Endothelial cell (in vitro differentiated cells): Measurements from ENCODE around the gene ATAD1. TPM values are rescaled to one million over a fixed set of nuclear protein-coding genes. Genes with fewer than 3 reads are reported as not detected.
A peak's percentile ranks its signal among the peaks of the same experiment; 100 is the strongest.

Source experiments
- DNase-seq: peaks from one replicate; pipeline ENCODE4 v3.0.0; 2021; ENCODE audit warnings: low spot score
- H3K27ac Mint-ChIP-seq: one replicate; pipeline ENCODE4 v1.8.0; 2021; ENCODE audit warnings: mixed read lengths, inconsistent platforms; ENCODE audit not compliant: unreplicated experiment
- H3K27me3 Mint-ChIP-seq: one replicate; pipeline ENCODE4 v1.8.0; 2021; ENCODE audit warnings: mild to moderate bottlenecking, moderate library complexity, mixed read lengths, inconsistent platforms; ENCODE audit not compliant: unreplicated experiment
- H3K36me3 Mint-ChIP-seq: one replicate; pipeline ENCODE4 v1.8.0; 2021; ENCODE audit warnings: mild to moderate bottlenecking, low read depth, mixed read lengths, inconsistent platforms; ENCODE audit not compliant: unreplicated experiment
- H3K4me1 Mint-ChIP-seq: one replicate; pipeline ENCODE4 v1.8.0; 2021; ENCODE audit warnings: mild to moderate bottlenecking, mixed read lengths, inconsistent platforms; ENCODE audit not compliant: unreplicated experiment
- H3K4me3 Mint-ChIP-seq: one replicate; pipeline ENCODE4 v1.8.0; 2021; ENCODE audit warnings: mild to moderate bottlenecking, mixed read lengths, inconsistent platforms; ENCODE audit not compliant: unreplicated experiment
- H3K9me3 Mint-ChIP-seq: one replicate; pipeline ENCODE4 v1.8.0; 2021; ENCODE audit warnings: mixed read lengths, inconsistent platforms; ENCODE audit not compliant: unreplicated experiment
- CTCF ChIP-seq: fragments of 200-600 bp; sonication (generic); IDR thresholded peaks from one replicate; pipeline ENCODE4 v1.5.0; 2021; ENCODE audit warnings: antibody characterized with exemption; ENCODE audit not compliant: unreplicated experiment
- total RNA-seq: library from RNA; stranded (reverse); fragmentation: NEBNext Ultra II Directional; extraction: Animal tissue kit (Norgen Biotek cat#: 25700); gene quantifications from one replicate; pipeline ENCODE4 v1.2.1, GENCODE V29; 2021; ENCODE audit not compliant: unreplicated experiment

ATAD1 gene
- total RNA-seq, 1 donor from 2014 or later, result 38.0 TPM

GRCh38 chr10:87761892-87762291 is 56.1 kb downstream of the ATAD1 start:
- H3K36me3 Mint-ChIP-seq, result peaks cover 8% of the 10 kb centered on the region
- no peaks in the 10 kb centered on the region for H3K27me3 Mint-ChIP-seq
- no peaks in the 10 kb centered on the region for H3K9me3 Mint-ChIP-seq
- peaks cover 5% of the 10 kb centered on the region for H3K4me1 Mint-ChIP-seq
- TF ChIP-seq CTCF, result no peak
- no peak for DNase-seq
- no peak overlapping the region for H3K4me3 Mint-ChIP-seq
- no peak overlapping the region for H3K27ac Mint-ChIP-seq

GRCh38 chr10:87761153-87761552 is 56.9 kb downstream of the ATAD1 start:
- TF ChIP-seq CTCF, result no peak
- no peak for DNase-seq
- peaks cover 8% of the 10 kb centered on the region for H3K36me3 Mint-ChIP-seq
- H3K27ac Mint-ChIP-seq, result no peak overlapping the region
- H3K9me3 Mint-ChIP-seq, result no peaks in the 10 kb centered on the region
- H3K27me3 Mint-ChIP-seq, result no peaks in the 10 kb centered on the region
- no peak overlapping the region for H3K4me3 Mint-ChIP-seq
- peaks cover 5% of the 10 kb centered on the region for H3K4me1 Mint-ChIP-seq

- H3K36me3 Mint-ChIP-seq, result peaks cover 8% of the 10 kb centered on the region
- DNase-seq, result no peak
- peaks cover 5% of the 10 kb centered on the region for H3K4me1 Mint-ChIP-seq
- H3K27ac Mint-ChIP-seq, result peak overlapping the region; percentile 74
- no peaks in the 10 kb centered on the region for H3K9me3 Mint-ChIP-seq
- TF ChIP-seq CTCF, result no peak
- no peaks in the 10 kb centered on the region for H3K27me3 Mint-ChIP-seq
- peak overlapping the region; percentile 10 for H3K4me3 Mint-ChIP-seq
These were observed 57.7 kb downstream of the ATAD1 start for GRCh38 chr10:87760195-87760905.

- Mint-ChIP-seq H3K36me3 (peaks cover 4% of the 10 kb centered on the region), H3K27ac (no peak overlapping the region), H3K4me3 (no peak overlapping the region), H3K4me1 (peaks cover 5% of the 10 kb centered on the region), H3K27me3 (no peaks in the 10 kb centered on the region), H3K9me3 (no peaks in the 10 kb centered on the region)
- TF ChIP-seq CTCF, result no peak
- DNase-seq, result no peak
These were observed 58.5 kb downstream of the ATAD1 start for GRCh38 chr10:87759551-87759950.

- no peak for DNase-seq
- H3K36me3 Mint-ChIP-seq, result peaks cover 6% of the 10 kb centered on the region
These were observed 60.3 kb downstream of the ATAD1 start for GRCh38 chr10:87757685-87758084.

More at GRCh38 chr10:87757685-87758084, 60.3 kb downstream of the ATAD1 start:
- no peak overlapping the region for H3K27ac Mint-ChIP-seq
- H3K9me3 Mint-ChIP-seq, result no peaks in the 10 kb centered on the region
- H3K4me1 Mint-ChIP-seq, result peaks cover 5% of the 10 kb centered on the region
- H3K27me3 Mint-ChIP-seq, result no peaks in the 10 kb centered on the region
- no peak for TF ChIP-seq CTCF
- no peak overlapping the region for H3K4me3 Mint-ChIP-seq
